ENCODE results near the gene DHRSX. TPM values are rescaled to one million over a fixed set of nuclear protein-coding genes. Genes with fewer than 3 reads are reported as not detected.
"Not testable (repeated sequence)": the region's sequence is repeated elsewhere in the genome, so short reads cannot be mapped to it uniquely, and the experiment has no call there.

DHRSX gene
- total RNA-seq, 1 experiment from 2014 or later, result 23.9 TPM

- DNase-seq (ENCODE audit: low read depth in 1 of 2, low spot score in 2 of 2), result no peak
- H3K9me3 ChIP-seq (replicated peaks), result no peaks in the 10 kb centered on the region
- H3K27ac ChIP-seq, result no peak overlapping the region
- no peaks in the 10 kb centered on the region for H3K27me3 ChIP-seq (replicated peaks)
- H3K4me1 ChIP-seq (replicated peaks), result no peaks in the 10 kb centered on the region
- H3K36me3 ChIP-seq, result no peaks in the 10 kb centered on the region
- H3K4me3 ChIP-seq, result no peak overlapping the region
Observed at GRCh38 chrX:2469196-2469685, 31.5 kb downstream of the DHRSX start.

GRCh38 chrX:2468261-2469195, 32.2 kb downstream of the DHRSX start:
- Histone ChIP-seq H3K4me3 (no peak overlapping the region), H3K36me3 (no peaks in the 10 kb centered on the region)

GRCh38 chrX:2466876-2467656, 33.7 kb downstream of the DHRSX start:
- DNase-seq (ENCODE audit: low read depth in 1 of 2, low spot score in 2 of 2), result no peak
- no peaks in the 10 kb centered on the region for H3K36me3 ChIP-seq

More at GRCh38 chrX:2468261-2469195, 32.2 kb downstream of the DHRSX start:
- H3K4me1 ChIP-seq (replicated peaks), result no peaks in the 10 kb centered on the region
- no peaks in the 10 kb centered on the region for H3K9me3 ChIP-seq (replicated peaks)
- DNase-seq (ENCODE audit: low read depth in 1 of 2, low spot score in 2 of 2), result no peak
- H3K27me3 ChIP-seq (replicated peaks), result no peaks in the 10 kb centered on the region
- H3K27ac ChIP-seq, result no peak overlapping the region

GRCh38 chrX:2464677-2465166, 36.1 kb downstream of the DHRSX start:
- Histone ChIP-seq H3K9me3 (replicated peaks) (no peaks in the 10 kb centered on the region), H3K4me3 (no peak overlapping the region), H3K27ac (no peak overlapping the region), H3K27me3 (replicated peaks) (no peaks in the 10 kb centered on the region), H3K36me3 (no peaks in the 10 kb centered on the region), H3K4me1 (replicated peaks) (peaks cover 23% of the 10 kb centered on the region)
- DNase-seq (ENCODE audit: low read depth in 1 of 2, low spot score in 2 of 2), result no peak

More at GRCh38 chrX:2466876-2467656, 33.7 kb downstream of the DHRSX start:
- peaks cover 12% of the 10 kb centered on the region for H3K4me1 ChIP-seq (replicated peaks)
- no peak overlapping the region for H3K27ac ChIP-seq
- no peak overlapping the region for H3K4me3 ChIP-seq
- no peaks in the 10 kb centered on the region for H3K9me3 ChIP-seq (replicated peaks)
- H3K27me3 ChIP-seq (replicated peaks), result no peaks in the 10 kb centered on the region

- no peaks in the 10 kb centered on the region for H3K36me3 ChIP-seq
- no peaks in the 10 kb centered on the region for H3K27me3 ChIP-seq (replicated peaks)
- no peak overlapping the region for H3K27ac ChIP-seq
- peaks cover 23% of the 10 kb centered on the region for H3K4me1 ChIP-seq (replicated peaks)
- no peaks in the 10 kb centered on the region for H3K9me3 ChIP-seq (replicated peaks)
- no peak overlapping the region for H3K4me3 ChIP-seq
- DNase-seq (ENCODE audit: low read depth in 1 of 2, low spot score in 2 of 2), result no peak
Observed at GRCh38 chrX:2463973-2464676, 36.7 kb downstream of the DHRSX start.

- H3K36me3 ChIP-seq; DNase-seq (ENCODE audit: low read depth in 1 of 2, low spot score in 2 of 2); H3K27me3 ChIP-seq (replicated peaks); H3K4me3 ChIP-seq; H3K27ac ChIP-seq; H3K9me3 ChIP-seq (replicated peaks): not testable (repeated sequence)
- H3K4me1 ChIP-seq (replicated peaks), result peaks cover 23% of the 10 kb centered on the region
Observed at GRCh38 chrX:2463481-2463880, 37.3 kb downstream of the DHRSX start.

GRCh38 chrX:2462780-2463179, 38.0 kb downstream of the DHRSX start:
- H3K4me3 ChIP-seq, result no peak overlapping the region
- peaks cover 23% of the 10 kb centered on the region for H3K4me1 ChIP-seq (replicated peaks)
- H3K36me3 ChIP-seq, result no peaks in the 10 kb centered on the region
- H3K27me3 ChIP-seq (replicated peaks), result no peaks in the 10 kb centered on the region
- H3K9me3 ChIP-seq (replicated peaks), result no peaks in the 10 kb centered on the region
- no peak overlapping the region for H3K27ac ChIP-seq
- peak in 1 of 2 experiments; percentile 11 for DNase-seq (ENCODE audit: low read depth in 1 of 2, low spot score in 2 of 2)

- Histone ChIP-seq H3K27ac (peak overlapping the region; percentile 27; the same call in 1 of the 2 replicates), H3K36me3 (no peaks in the 10 kb centered on the region), H3K4me1 (replicated peaks) (peaks cover 23% of the 10 kb centered on the region), H3K9me3 (replicated peaks) (no peaks in the 10 kb centered on the region), H3K27me3 (replicated peaks) (no peaks in the 10 kb centered on the region), H3K4me3 (no peak overlapping the region)
- no peak for DNase-seq (ENCODE audit: low read depth in 1 of 2, low spot score in 2 of 2)
Observed at GRCh38 chrX:2462074-2462473, 38.7 kb downstream of the DHRSX start.

- Histone ChIP-seq H3K9me3 (replicated peaks) (no peaks in the 10 kb centered on the region), H3K4me3 (no peak overlapping the region), H3K4me1 (replicated peaks) (peaks cover 23% of the 10 kb centered on the region), H3K36me3 (no peaks in the 10 kb centered on the region), H3K27me3 (replicated peaks) (no peaks in the 10 kb centered on the region), H3K27ac (peak overlapping the region; percentile 27; the same call in 1 of the 2 replicates)
- no peak for DNase-seq (ENCODE audit: low read depth in 1 of 2, low spot score in 2 of 2)
Observed at GRCh38 chrX:2461711-2462016, 39.1 kb downstream of the DHRSX start.

- peak; percentile 59 to 69 for DNase-seq (ENCODE audit: low read depth in 1 of 2, low spot score in 2 of 2)
- Histone ChIP-seq H3K27ac (peak overlapping the region; percentile 27; the same call in 1 of the 2 replicates), H3K4me1 (replicated peaks) (peaks cover 23% of the 10 kb centered on the region)
- not testable (repeated sequence) for H3K36me3 ChIP-seq; H3K9me3 ChIP-seq (replicated peaks); H3K4me3 ChIP-seq; H3K27me3 ChIP-seq (replicated peaks)
Observed at GRCh38 chrX:2460821-2461710, 39.7 kb downstream of the DHRSX start.

- H3K36me3 ChIP-seq; H3K4me3 ChIP-seq; H3K27me3 ChIP-seq (replicated peaks); H3K9me3 ChIP-seq (replicated peaks); H3K27ac ChIP-seq; DNase-seq (ENCODE audit: low read depth in 1 of 2, low spot score in 2 of 2): not testable (repeated sequence)
- H3K4me1 ChIP-seq (replicated peaks), result peaks cover 23% of the 10 kb centered on the region
Observed at GRCh38 chrX:2460048-2460447, 40.7 kb downstream of the DHRSX start.

GRCh38 chrX:2458309-2458708, 42.5 kb downstream of the DHRSX start:
- H3K36me3 ChIP-seq, result no peaks in the 10 kb centered on the region
- DNase-seq (ENCODE audit: low read depth in 1 of 2, low spot score in 2 of 2), result no peak
- no peak overlapping the region for H3K4me3 ChIP-seq
- no peaks in the 10 kb centered on the region for H3K27me3 ChIP-seq (replicated peaks)
- no peak overlapping the region for H3K27ac ChIP-seq
- peaks cover 23% of the 10 kb centered on the region for H3K4me1 ChIP-seq (replicated peaks)
- H3K9me3 ChIP-seq (replicated peaks), result no peaks in the 10 kb centered on the region

All from SJSA1 (cell line).